ENCODE data around the gene IL19. TPM values are rescaled to one million over a fixed set of nuclear protein-coding genes. Genes with fewer than 3 reads are reported as not detected.

IL19 gene
- total and polyA plus RNA-seq, 4 donors, result not detected

DNA sequence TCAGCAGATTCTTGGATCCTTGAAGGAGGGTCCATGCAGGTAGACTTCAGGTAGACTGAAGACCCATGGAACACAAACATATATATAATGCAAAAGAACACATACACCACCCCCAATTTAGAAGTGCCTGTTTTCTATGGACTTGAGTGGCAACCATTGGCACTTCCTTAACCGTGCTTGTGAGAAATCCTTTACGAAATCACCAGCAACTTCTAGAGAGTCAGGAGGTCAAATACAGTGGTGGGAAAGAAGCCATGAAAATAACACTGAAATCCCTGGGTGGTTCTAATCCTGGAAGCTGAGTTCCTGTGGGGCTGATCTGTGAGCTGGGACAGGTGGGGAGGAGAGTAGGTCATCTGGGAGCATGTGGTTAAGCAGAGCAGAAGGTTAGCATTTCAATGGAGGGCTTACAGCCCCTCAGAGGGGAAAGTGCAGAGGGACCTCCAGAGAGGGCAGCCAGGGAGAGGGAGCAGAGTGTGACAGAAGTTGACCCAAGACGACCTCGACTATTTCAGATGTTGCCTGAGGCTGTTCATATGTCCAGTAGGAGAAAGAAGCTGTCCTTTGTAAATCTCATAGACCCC, 14.7 kb downstream of the IL19 start:
- H3K4me3 ChIP-seq (ENCODE audit: low read depth in 1 of 3, low read length in 3 of 3), result no peak overlapping the region
- no peak for TF ChIP-seq RXRA (IDR thresholded peaks at IDR 0.05)
- TF ChIP-seq EGR1 (IDR thresholded peaks at IDR 0.05; ENCODE audit: low read depth in 2 of 2), result no peak
- TF ChIP-seq NR2F2 (IDR thresholded peaks at IDR 0.05), result no peak
- TF ChIP-seq FOXA2 (IDR thresholded peaks at IDR 0.05), result no peak
- TF ChIP-seq, protein P1, sequence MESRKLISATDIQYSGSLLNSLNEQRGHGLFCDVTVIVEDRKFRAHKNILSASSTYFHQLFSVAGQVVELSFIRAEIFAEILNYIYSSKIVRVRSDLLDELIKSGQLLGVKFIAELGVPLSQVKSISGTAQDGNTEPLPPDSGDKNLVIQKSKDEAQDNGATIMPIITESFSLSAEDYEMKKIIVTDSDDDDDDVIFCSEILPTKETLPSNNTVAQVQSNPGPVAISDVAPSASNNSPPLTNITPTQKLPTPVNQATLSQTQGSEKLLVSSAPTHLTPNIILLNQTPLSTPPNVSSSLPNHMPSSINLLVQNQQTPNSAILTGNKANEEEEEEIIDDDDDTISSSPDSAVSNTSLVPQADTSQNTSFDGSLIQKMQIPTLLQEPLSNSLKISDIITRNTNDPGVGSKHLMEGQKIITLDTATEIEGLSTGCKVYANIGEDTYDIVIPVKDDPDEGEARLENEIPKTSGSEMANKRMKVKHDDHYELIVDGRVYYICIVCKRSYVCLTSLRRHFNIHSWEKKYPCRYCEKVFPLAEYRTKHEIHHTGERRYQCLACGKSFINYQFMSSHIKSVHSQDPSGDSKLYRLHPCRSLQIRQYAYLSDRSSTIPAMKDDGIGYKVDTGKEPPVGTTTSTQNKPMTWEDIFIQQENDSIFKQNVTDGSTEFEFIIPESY (IDR thresholded peaks at IDR 0.05), result no peak
- no peak for TF ChIP-seq SP1 (IDR thresholded peaks at IDR 0.05)
- no peak for TF ChIP-seq FOXA1 (IDR thresholded peaks at IDR 0.05)
- TF ChIP-seq, protein P2, sequence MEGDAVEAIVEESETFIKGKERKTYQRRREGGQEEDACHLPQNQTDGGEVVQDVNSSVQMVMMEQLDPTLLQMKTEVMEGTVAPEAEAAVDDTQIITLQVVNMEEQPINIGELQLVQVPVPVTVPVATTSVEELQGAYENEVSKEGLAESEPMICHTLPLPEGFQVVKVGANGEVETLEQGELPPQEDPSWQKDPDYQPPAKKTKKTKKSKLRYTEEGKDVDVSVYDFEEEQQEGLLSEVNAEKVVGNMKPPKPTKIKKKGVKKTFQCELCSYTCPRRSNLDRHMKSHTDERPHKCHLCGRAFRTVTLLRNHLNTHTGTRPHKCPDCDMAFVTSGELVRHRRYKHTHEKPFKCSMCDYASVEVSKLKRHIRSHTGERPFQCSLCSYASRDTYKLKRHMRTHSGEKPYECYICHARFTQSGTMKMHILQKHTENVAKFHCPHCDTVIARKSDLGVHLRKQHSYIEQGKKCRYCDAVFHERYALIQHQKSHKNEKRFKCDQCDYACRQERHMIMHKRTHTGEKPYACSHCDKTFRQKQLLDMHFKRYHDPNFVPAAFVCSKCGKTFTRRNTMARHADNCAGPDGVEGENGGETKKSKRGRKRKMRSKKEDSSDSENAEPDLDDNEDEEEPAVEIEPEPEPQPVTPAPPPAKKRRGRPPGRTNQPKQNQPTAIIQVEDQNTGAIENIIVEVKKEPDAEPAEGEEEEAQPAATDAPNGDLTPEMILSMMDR (IDR thresholded peaks at IDR 0.05; ENCODE audit: low read depth, low read length, missing input control), result no peak
- TF ChIP-seq, protein P3, sequence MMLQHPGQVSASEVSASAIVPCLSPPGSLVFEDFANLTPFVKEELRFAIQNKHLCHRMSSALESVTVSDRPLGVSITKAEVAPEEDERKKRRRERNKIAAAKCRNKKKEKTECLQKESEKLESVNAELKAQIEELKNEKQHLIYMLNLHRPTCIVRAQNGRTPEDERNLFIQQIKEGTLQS (IDR thresholded peaks at IDR 0.05), result no peak
- TF ChIP-seq, protein P4, sequence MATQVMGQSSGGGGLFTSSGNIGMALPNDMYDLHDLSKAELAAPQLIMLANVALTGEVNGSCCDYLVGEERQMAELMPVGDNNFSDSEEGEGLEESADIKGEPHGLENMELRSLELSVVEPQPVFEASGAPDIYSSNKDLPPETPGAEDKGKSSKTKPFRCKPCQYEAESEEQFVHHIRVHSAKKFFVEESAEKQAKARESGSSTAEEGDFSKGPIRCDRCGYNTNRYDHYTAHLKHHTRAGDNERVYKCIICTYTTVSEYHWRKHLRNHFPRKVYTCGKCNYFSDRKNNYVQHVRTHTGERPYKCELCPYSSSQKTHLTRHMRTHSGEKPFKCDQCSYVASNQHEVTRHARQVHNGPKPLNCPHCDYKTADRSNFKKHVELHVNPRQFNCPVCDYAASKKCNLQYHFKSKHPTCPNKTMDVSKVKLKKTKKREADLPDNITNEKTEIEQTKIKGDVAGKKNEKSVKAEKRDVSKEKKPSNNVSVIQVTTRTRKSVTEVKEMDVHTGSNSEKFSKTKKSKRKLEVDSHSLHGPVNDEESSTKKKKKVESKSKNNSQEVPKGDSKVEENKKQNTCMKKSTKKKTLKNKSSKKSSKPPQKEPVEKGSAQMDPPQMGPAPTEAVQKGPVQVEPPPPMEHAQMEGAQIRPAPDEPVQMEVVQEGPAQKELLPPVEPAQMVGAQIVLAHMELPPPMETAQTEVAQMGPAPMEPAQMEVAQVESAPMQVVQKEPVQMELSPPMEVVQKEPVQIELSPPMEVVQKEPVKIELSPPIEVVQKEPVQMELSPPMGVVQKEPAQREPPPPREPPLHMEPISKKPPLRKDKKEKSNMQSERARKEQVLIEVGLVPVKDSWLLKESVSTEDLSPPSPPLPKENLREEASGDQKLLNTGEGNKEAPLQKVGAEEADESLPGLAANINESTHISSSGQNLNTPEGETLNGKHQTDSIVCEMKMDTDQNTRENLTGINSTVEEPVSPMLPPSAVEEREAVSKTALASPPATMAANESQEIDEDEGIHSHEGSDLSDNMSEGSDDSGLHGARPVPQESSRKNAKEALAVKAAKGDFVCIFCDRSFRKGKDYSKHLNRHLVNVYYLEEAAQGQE (IDR thresholded peaks at IDR 0.05), result no peak
- no peak for TF ChIP-seq JUND (IDR thresholded peaks at IDR 0.05)
- no peak for TF ChIP-seq TAF1 (conservative IDR thresholded peaks at IDR 0.05)
- TF ChIP-seq HNF4G (IDR thresholded peaks at IDR 0.05), result no peak
- TF ChIP-seq RAD21 (IDR thresholded peaks at IDR 0.05), result no peak
- TF ChIP-seq GABPA (IDR thresholded peaks at IDR 0.05 in 1 of 2, conservative IDR thresholded peaks at IDR 0.05 in 1 of 2), result no peak
- TF ChIP-seq YY1 (IDR thresholded peaks at IDR 0.05), result no peak
- TF ChIP-seq, protein P5, sequence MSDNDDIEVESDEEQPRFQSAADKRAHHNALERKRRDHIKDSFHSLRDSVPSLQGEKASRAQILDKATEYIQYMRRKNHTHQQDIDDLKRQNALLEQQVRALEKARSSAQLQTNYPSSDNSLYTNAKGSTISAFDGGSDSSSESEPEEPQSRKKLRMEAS (IDR thresholded peaks at IDR 0.05), result no peak
- TF ChIP-seq HNF4A (conservative IDR thresholded peaks at IDR 0.05), result no peak
- no peaks in the 10 kb centered on the region for H3K4me1 ChIP-seq (ENCODE audit: control insufficient read depth in 4 of 4, insufficient read depth in 4 of 4, low read length in 3 of 4)
- WGBS, result 87% methylated on average over 4 of the region's 4 CpGs
- H3K27me3 ChIP-seq (ENCODE audit: control insufficient read depth in 4 of 4, insufficient read depth in 4 of 4, low read length in 3 of 4), result no peaks in the 10 kb centered on the region
- no peak for DNase-seq (ENCODE audit: low spot score)
- no peaks in the 10 kb centered on the region for H3K36me3 ChIP-seq (ENCODE audit: control insufficient read depth in 4 of 4, insufficient read depth in 3 of 4, low read depth in 1 of 4, low read length in 3 of 4)
- H3K9ac ChIP-seq (ENCODE audit: low read depth in 1 of 2, low read length in 2 of 2), result no peak overlapping the region
- H3K27ac ChIP-seq (ENCODE audit: low read depth in 1 of 2, low read length in 2 of 2), result no peak overlapping the region
- no peaks in the 10 kb centered on the region for H3K9me3 ChIP-seq (ENCODE audit: control insufficient read depth in 4 of 4, low read length in 3 of 4)

All from liver (tissue), 9 donors.